Small intestine (tissue), 16 donors: ENCODE measurements around the gene HOMER2. TPM values are rescaled to one million over a fixed set of nuclear protein-coding genes. Genes with fewer than 3 reads are reported as not detected.
"Not testable (repeated sequence)": the region's sequence is repeated elsewhere in the genome, so short reads cannot be mapped to it uniquely, and the experiment has no call there.

ENCODE experiments used
- DNase-seq, 2 donors: peaks; one replicate each; pipeline versions ENCODE4 v3.0.0 to v3.0.0-alpha.2; 2013
- FAIRE-seq: peaks from 2 replicates; lab custom pipeline; 2012; peaks lifted over from hg19 to GRCh38; lab: Jason Lieb, UNC
- H3K27ac ChIP-seq, 3 donors: one replicate each; pipeline ENCODE4 v1.5.1; 2013; ENCODE audit warnings: low read length in 2 of 3, mild to moderate bottlenecking in 2 of 3, control low read depth in 1 of 3, inconsistent platforms in 1 of 3, low read depth in 1 of 3, moderate library complexity in 1 of 3
- H3K27me3 ChIP-seq, 3 donors: one replicate each; pipeline ENCODE4 v1.6.1; 2013; ENCODE audit warnings: low read length in 3 of 3, inconsistent platforms in 1 of 3; ENCODE audit not compliant: control insufficient read depth in 3 of 3, insufficient read depth in 3 of 3
- H3K36me3 ChIP-seq, 3 donors: one replicate each; pipeline ENCODE4 v1.6.1; 2013; ENCODE audit warnings: low read length in 3 of 3, inconsistent platforms in 1 of 3, low read depth in 1 of 3, mild to moderate bottlenecking in 1 of 3, moderate library complexity in 1 of 3; ENCODE audit not compliant: control insufficient read depth in 3 of 3, insufficient read depth in 2 of 3
- H3K4me1 ChIP-seq, 3 donors: one replicate each; pipeline ENCODE4 v1.6.1; 2013; ENCODE audit warnings: low read length in 2 of 3, inconsistent platforms in 1 of 3, low read depth in 1 of 3, mild to moderate bottlenecking in 1 of 3, moderate library complexity in 1 of 3; ENCODE audit not compliant: control insufficient read depth in 3 of 3, insufficient read depth in 2 of 3
- H3K4me3 ChIP-seq, 3 donors: one replicate each; pipeline ENCODE4 v1.5.1; 2013; ENCODE audit warnings: low read length in 3 of 3, control low read depth in 1 of 3, inconsistent platforms in 1 of 3, low read depth in 1 of 3, mild to moderate bottlenecking in 1 of 3, moderate library complexity in 1 of 3
- H3K9me3 ChIP-seq, 2 donors: one replicate each; pipeline ENCODE4 v1.6.1; 2013; ENCODE audit warnings: low read depth in 1 of 2, low read length in 1 of 2; ENCODE audit not compliant: control insufficient read depth in 2 of 2, insufficient read depth in 1 of 2
- WGBS, 3 donors: extraction: QIAGEN DNeasy Blood & Tissue Kit; methylation state at CpG; one replicate each; pipeline ENCODE4 v1.1.7; 2013; 5-methylcytosine and 5-hydroxymethylcytosine counted together
- long read RNA-seq, 10 donors: transcript quantifications; one replicate each; lab custom pipeline, GENCODE V29; 2026
- polyA plus RNA-seq, 4 donors: library from polyadenylated mRNA; stranded (reverse) in 3 of 4; unstranded in 1 of 4; fragments of 200-250 nt in 3 of 4; fragments of 120-200 nt in 1 of 4; gene quantifications; one replicate each; pipeline versions ENCODE4 v1.2.1 to v1.2.3, GENCODE V29; 2013
- donor health status: healthy with polysubstance abuse.
- donor health status: control.
- donor health status: control.
- donor health status: Bipolar disorder and iron deficiency.
- donor health status: healthy.

HOMER2 gene
- polyA plus RNA-seq = 1 to 10 TPM; 2.2 to 5.1 (median 2.6) TPM
- long read RNA-seq, donor 1 = 0 reads
- long read RNA-seq, donor 2, full-length matches to known transcripts = 1 of 1 reads
- long read RNA-seq, donor 2, partial matches to known transcripts = 0 of 1 reads
- long read RNA-seq, donor 2, other reads (novel, unspliced or antisense) = 0 of 1 reads
- long read RNA-seq, donor 3 = 0 reads
- long read RNA-seq, donor 4, partial matches to known transcripts = 0 of 1 reads
- long read RNA-seq, donor 4, other reads (novel, unspliced or antisense) = 0 of 1 reads
- long read RNA-seq, donor 5 = 0 reads
- long read RNA-seq, donor 6, partial matches to known transcripts = 0 of 1 reads
- long read RNA-seq, donor 6, other reads (novel, unspliced or antisense) = 0 of 1 reads
- long read RNA-seq, donor 7, partial matches to known transcripts = 0 of 2 reads
- long read RNA-seq, donor 7, other reads (novel, unspliced or antisense) = 0 of 2 reads
- long read RNA-seq, donor 8, partial matches to known transcripts = 0 of 1 reads
- long read RNA-seq, donor 8, other reads (novel, unspliced or antisense) = 0 of 1 reads
- long read RNA-seq, donor 9 = 0 reads
- long read RNA-seq, donor 10, partial matches to known transcripts = 0 of 1 reads
- long read RNA-seq, donor 10, other reads (novel, unspliced or antisense) = 0 of 1 reads

DNA sequence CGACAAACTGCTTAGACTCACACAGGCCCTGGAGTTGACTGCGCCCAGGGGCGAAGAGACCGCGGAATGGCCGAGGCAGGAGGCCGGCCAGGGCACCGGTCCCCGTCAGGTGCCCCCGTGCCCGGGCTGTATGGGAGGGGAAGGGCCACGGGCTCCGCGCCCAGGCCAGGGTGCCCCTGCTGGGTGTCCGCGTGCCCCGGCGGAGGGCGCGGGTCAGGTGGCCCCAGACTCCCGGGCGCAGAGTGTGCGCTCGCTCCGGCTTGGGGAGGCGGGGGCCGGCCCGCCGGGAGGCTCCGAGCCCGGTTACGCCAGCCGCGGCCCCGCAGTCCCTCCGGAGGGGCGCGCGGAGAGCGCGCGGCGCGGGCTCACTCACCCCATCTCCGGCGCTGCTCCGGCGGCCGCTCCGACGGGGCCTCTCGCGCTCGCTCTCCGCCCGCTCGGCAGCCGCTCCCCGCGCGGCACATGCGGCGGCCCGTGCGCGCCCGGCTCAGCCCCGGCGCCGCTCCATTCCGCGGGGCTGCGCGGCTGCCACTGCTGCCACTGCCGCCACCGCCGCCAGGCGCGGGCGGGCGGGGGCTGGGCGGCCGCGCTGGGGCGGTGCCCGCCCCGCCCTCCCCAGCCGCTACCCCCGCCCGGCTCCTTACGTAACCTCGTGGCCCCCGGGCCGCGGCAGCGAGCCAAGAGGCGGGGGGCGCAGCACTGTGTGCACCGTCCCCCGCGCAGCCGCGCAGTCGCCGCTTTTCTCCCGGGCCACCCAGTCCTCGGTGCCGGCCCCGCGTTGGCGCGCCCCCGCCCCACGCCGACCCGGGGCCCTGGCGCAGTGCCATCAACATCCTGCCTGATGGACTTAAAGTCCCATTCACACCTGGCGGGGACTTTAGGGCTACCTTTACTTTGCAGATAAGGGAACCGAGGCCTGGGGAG lies at the start of gene HOMER2:
Gene HOMER2 (minus strand): TSS at position 563 of the 924 bp plus-strand sequence. CDS start 185 bp downstream, at position 378.
- Histone ChIP-seq H3K27me3 (peaks cover 0 to 15% (median 12%) of the 10 kb centered on the region in 3 donors), H3K36me3 (no peaks in the 10 kb centered on the region), H3K9me3 (no peaks in the 10 kb centered on the region), H3K27ac (no peak within 1 kb of the TSS), H3K4me1 (no peaks in the 10 kb centered on the region), H3K4me3 (peak within 1 kb of the TSS; percentile 27 to 63 (median 32))
- FAIRE-seq (no peak), DNase-seq (peak; percentile 37 to 58)
- 0 to 1% (median 1%) methylated on average over 52 to 119 of the region's 119 CpGs for WGBS, 3 donors

DNA sequence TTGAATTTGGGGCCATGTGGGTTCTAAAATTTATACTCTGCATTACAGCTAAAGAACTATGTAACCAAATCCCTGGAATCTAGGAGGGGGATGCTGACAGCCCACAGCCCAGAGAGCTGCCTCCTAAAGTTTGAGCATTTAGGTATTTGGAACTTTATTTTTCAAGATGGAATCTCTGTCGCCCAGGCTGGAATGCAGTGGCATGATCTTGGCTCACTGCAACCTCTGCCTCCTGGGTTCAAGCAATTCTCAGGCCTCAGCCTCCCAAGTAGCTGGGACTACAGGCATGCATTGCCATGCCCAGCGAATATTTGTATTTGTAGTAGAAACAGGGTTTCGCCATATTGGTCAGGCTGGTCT lies 48.1 kb upstream of the HOMER2 start:
- not testable (repeated sequence) for H3K36me3 ChIP-seq, H3K9me3 ChIP-seq, DNase-seq, H3K27ac ChIP-seq, H3K27me3 ChIP-seq, FAIRE-seq, H3K4me3 ChIP-seq, H3K4me1 ChIP-seq
- WGBS, 3 donors = 93 to 96% (median 95%) methylated on average over 3 of the region's 3 CpGs

DNA sequence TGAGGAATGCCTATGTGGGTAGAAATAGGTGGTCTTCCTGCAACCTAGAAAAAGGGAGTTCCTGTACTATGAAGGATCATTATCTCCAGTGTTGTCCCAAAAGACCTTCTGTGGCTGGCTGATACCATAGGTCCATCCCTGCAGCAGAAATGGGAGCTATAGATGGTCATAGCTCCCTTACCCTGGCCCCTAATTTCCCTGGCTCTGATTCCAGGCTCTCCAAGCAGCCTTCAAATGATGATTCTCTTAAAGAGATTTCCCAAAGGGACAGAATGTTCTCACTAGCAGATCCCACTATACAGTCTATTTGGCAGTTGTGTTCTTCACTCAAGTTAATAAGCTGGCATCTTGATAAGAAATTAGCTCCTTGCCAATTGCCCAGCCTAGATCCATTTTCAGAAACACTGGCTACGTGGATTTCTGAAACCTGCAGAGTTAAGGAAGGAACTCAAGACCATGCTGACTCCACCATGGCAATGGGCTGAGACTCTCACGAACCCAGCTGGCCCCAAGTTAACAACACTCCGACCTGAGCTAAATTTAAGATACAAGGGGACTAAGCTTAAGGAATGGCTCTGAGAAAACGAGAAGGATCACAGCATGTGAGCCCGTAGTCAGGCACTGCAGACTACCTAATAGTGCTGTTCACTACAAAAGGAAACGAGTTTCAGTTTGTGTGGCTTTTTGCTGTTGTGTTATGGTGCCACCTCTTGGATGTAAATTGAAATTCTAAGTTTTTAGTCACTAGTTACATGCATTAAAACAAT lies 47.6 kb upstream of the HOMER2 start:
- H3K27me3 ChIP-seq = no peaks in the 10 kb centered on the region
- H3K4me3 ChIP-seq = peak overlapping the region in 1 of 3 donors; percentile 13
- H3K36me3 ChIP-seq = peaks cover 0 to 3% (median 3%) of the 10 kb centered on the region in 3 donors
- peaks cover 0 to 3% (median 0%) of the 10 kb centered on the region in 3 donors for H3K4me1 ChIP-seq
- WGBS, 3 donors = 3 to 17% (median 5%) methylated on average over 6 of the region's 6 CpGs
- FAIRE-seq (no peak), DNase-seq (peak; percentile 54 to 60)
- no peaks in the 10 kb centered on the region for H3K9me3 ChIP-seq
- H3K27ac ChIP-seq = no peak overlapping the region

DNA sequence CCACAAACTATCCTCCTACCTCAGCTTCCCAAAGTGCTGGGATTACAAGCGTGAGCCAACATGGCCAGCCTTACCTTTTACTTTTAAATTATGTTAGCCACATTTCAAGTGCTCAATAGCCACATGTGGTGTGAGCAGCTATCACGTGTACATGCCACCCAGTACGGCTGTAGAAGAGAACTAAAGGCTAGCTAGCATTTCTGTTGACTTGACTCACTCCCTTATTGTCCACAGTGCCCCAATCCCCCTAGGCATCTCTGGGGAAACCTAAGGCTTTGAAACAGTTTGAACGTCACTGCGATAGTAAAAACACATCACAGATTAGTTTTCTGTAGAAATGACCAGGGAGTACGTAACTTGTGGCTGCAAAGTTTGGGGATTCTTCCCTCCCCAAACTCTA lies 46.9 kb upstream of the HOMER2 start:
- no peak for DNase-seq
- 87 to 92% (median 91%) methylated on average over 6 of the region's 6 CpGs for WGBS, 3 donors
- Histone ChIP-seq H3K4me1 (peaks cover 0 to 3% (median 0%) of the 10 kb centered on the region in 3 donors), H3K36me3 (peaks cover 0 to 3% (median 2%) of the 10 kb centered on the region in 3 donors), H3K27ac (no peak overlapping the region), H3K4me3 (no peak overlapping the region), H3K9me3 (no peaks in the 10 kb centered on the region), H3K27me3 (no peaks in the 10 kb centered on the region)
- FAIRE-seq = no peak

DNA sequence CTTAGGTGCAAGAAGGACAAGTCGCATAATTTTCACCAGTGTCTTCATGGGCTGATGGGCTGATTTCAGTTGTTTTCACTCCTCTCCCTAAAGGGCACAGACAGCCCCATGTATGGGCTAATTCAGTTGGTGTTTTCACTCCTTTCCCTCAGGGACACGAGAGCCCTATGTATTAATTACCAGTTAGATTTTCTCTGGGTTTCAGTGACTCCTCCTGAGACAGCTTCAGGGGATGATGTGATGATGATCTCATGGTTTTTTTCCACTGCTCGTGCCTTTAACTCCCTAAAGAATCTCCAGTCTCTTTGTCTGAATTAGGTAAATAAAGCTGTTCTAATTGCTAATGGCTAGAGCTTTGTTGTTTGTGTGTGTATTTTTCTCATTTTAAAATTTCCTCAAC lies 43.4 kb upstream of the HOMER2 start:
- Histone ChIP-seq H3K27me3 (no peaks in the 10 kb centered on the region), H3K4me3 (no peak overlapping the region), H3K36me3 (no peaks in the 10 kb centered on the region), H3K4me1 (peaks cover 0 to 3% (median 0%) of the 10 kb centered on the region in 3 donors), H3K9me3 (no peaks in the 10 kb centered on the region), H3K27ac (no peak overlapping the region)
- 63 to 74% (median 72%) methylated on average over 3 of the region's 3 CpGs for WGBS, 3 donors
- FAIRE-seq = no peak
- DNase-seq = no peak

DNA sequence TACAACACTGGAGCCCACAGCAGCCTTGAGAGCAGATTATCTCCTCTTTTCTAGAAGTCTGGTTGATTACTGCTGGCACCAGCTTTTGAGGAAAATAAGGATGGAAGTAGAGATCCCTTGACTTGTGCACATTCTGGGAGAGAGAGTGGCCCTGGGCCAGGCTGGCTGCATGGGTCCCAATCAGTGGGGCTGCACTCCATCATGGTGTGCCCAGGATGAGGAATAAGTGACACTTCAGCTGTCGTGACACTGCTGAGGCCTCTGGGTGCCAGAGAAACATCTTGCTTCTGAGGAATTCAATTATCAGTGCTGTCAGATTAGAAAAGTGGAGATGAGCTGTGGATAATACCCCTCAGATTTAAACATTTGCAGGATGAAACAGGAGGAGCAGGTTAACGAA lies 42.6 kb upstream of the HOMER2 start:
- Histone ChIP-seq H3K9me3 (no peaks in the 10 kb centered on the region), H3K36me3 (no peaks in the 10 kb centered on the region), H3K27ac (no peak overlapping the region), H3K4me1 (peaks cover 0 to 2% (median 0%) of the 10 kb centered on the region in 3 donors), H3K27me3 (no peaks in the 10 kb centered on the region), H3K4me3 (no peak overlapping the region)
- FAIRE-seq = no peak
- WGBS, 3 donors = 79 to 94% (median 90%) methylated on average over 2 of the region's 2 CpGs
- DNase-seq = no peak

DNA sequence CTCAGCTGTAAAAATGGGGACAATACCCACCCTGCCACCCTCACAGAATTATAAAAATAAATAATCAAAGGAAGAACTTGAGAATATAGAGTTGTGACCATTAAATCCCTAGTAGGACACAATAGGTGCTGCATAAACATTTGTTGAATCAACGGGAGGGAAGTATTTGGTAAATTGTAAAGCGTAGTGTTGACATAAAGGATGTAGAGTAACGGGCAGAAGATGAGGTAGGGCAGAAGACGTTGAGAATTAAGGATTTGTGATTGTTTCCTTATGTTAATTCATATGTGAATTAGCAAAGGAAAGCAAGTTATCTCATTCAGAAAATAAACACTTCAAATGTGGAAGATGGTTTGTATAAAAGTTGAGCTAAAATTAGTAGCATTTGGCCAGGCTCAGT lies 40.6 kb upstream of the HOMER2 start:
- H3K9me3 ChIP-seq = no peaks in the 10 kb centered on the region
- no peaks in the 10 kb centered on the region for H3K27me3 ChIP-seq
- no peak overlapping the region for H3K4me3 ChIP-seq
- H3K27ac ChIP-seq = no peak overlapping the region
- no peaks in the 10 kb centered on the region for H3K4me1 ChIP-seq
- FAIRE-seq (no peak), DNase-seq (no peak)
- 66 to 74% (median 67%) methylated on average over 4 of the region's 4 CpGs for WGBS, 3 donors
- peaks cover 0 to under 1% (median 0%) of the 10 kb centered on the region in 3 donors for H3K36me3 ChIP-seq
